Prostate gland (tissue), 2 donors: Measurements from ENCODE around the gene TMEM135. TPM values are rescaled to one million over a fixed set of nuclear protein-coding genes. Genes with fewer than 3 reads are reported as not detected.

ENCODE experiments used
- DNase-seq: peaks from one replicate; pipeline ENCODE4 v3.0.0-alpha.2; 2019; ENCODE audit warnings: low spot score
- H3K27ac ChIP-seq, 2 donors: fragments of 200-600 bp; sonication (generic); 2 replicates each; pipeline ENCODE4 v1.5.1; 2017 to 2019
- H3K27me3 ChIP-seq: fragments of 200-600 bp; sonication (generic); replicated peaks from 2 replicates; pipeline ENCODE4 v1.5.1; 2019; ENCODE audit not compliant: insufficient read depth
- H3K36me3 ChIP-seq, 2 donors: fragments of 200-600 bp; sonication (generic); 1 replicate in 1 of 2; 2 replicates in 1 of 2; pipeline versions ENCODE4 v1.5.1 to v1.8.1; 2017 to 2019
- H3K4me1 ChIP-seq: fragments of 200-600 bp; sonication (generic); replicated peaks from 2 replicates; pipeline ENCODE4 v1.5.1; 2019
- H3K4me3 ChIP-seq, 2 donors: fragments of 200-600 bp; sonication (generic); 2 replicates each; pipeline ENCODE4 v1.5.1; 2017 to 2019
- H3K9me3 ChIP-seq: fragments of 200-600 bp; sonication (generic); 2 replicates; pipeline ENCODE4 v1.5.1; 2017
- POLR2A ChIP-seq: fragments of 450-650 bp; IDR thresholded peaks from one replicate; pipeline ENCODE4 v1.6.1; 2016; ENCODE audit warnings: antibody characterized with exemption, mild to moderate bottlenecking
- POLR2AphosphoS5 ChIP-seq: sonication (generic); formaldehyde crosslinking; IDR thresholded peaks from one replicate; pipeline ENCODE4 v1.6.1; 2017; ENCODE audit warnings: antibody characterized with exemption
- WGBS: methylation state at CpG from one replicate; pipeline ENCODE4 v1.1.5; 2018; 5-methylcytosine and 5-hydroxymethylcytosine counted together
- intact Hi-C: fragments of 100-400 bp; cut with DNase I; formaldehyde crosslinking; loops from one replicate; pipeline ENCODE4 v1.14.2; 2022
- total RNA-seq, 2 donors: library from RNA; depleted of rRNA; stranded (reverse); fragments of >200 nt; gene quantifications; one replicate each; pipeline ENCODE4 v1.1.0, GENCODE V29; 2016
- TF ChIP-seq, protein P1 (sequence below), 4 experiments: fragments of 200-600 bp in 2 of 4; fragments of 450-650 bp in 2 of 4; sonication (generic) in 2 of 4; IDR thresholded peaks; 1 replicate in 3 of 4; 2 replicates in 1 of 4; pipeline ENCODE4 v1.5.1; 2016 to 2019; ENCODE audit warnings: antibody characterized with exemption in 4 of 4, mild to moderate bottlenecking in 2 of 4, moderate library complexity in 2 of 4

TMEM135 gene
- total RNA-seq, 2 donors from 2014 or later = 22.3 to 42.1 TPM

GRCh38 chr11:87046824-87047223, 9.1 kb downstream of the TMEM135 start:
- H3K9me3 ChIP-seq = no peaks in the 10 kb centered on the region
- TF ChIP-seq, protein P1, sequence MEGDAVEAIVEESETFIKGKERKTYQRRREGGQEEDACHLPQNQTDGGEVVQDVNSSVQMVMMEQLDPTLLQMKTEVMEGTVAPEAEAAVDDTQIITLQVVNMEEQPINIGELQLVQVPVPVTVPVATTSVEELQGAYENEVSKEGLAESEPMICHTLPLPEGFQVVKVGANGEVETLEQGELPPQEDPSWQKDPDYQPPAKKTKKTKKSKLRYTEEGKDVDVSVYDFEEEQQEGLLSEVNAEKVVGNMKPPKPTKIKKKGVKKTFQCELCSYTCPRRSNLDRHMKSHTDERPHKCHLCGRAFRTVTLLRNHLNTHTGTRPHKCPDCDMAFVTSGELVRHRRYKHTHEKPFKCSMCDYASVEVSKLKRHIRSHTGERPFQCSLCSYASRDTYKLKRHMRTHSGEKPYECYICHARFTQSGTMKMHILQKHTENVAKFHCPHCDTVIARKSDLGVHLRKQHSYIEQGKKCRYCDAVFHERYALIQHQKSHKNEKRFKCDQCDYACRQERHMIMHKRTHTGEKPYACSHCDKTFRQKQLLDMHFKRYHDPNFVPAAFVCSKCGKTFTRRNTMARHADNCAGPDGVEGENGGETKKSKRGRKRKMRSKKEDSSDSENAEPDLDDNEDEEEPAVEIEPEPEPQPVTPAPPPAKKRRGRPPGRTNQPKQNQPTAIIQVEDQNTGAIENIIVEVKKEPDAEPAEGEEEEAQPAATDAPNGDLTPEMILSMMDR (IDR thresholded peaks at IDR 0.05) = no peak
- TF ChIP-seq POLR2AphosphoS5 (no peak), POLR2A (no peak)
- H3K27me3 ChIP-seq = no peaks in the 10 kb centered on the region
- no peaks in the 10 kb centered on the region for H3K36me3 ChIP-seq
- H3K4me1 ChIP-seq = no peaks in the 10 kb centered on the region
- intact Hi-C loops = no loop called here
- 98% methylated on average over 2 of the region's 2 CpGs for WGBS
- DNase-seq = no peak
- no peak overlapping the region for H3K4me3 ChIP-seq
- H3K27ac ChIP-seq = no peak overlapping the region

- no peaks in the 10 kb centered on the region for H3K27me3 ChIP-seq
- no peak overlapping the region for H3K27ac ChIP-seq
- H3K36me3 ChIP-seq = no peaks in the 10 kb centered on the region
- WGBS = 86% methylated on average over 3 of the region's 3 CpGs
- no peaks in the 10 kb centered on the region for H3K4me1 ChIP-seq
- no peaks in the 10 kb centered on the region for H3K9me3 ChIP-seq
- no peak for TF ChIP-seq POLR2A
- TF ChIP-seq, protein P1 (IDR thresholded peaks at IDR 0.05) = no peak
- no peak for TF ChIP-seq POLR2AphosphoS5
- no peak for DNase-seq
- no peak overlapping the region for H3K4me3 ChIP-seq
- intact Hi-C loops = no loop called here
Measured at GRCh38 chr11:87056091-87056490, 18.4 kb downstream of the TMEM135 start.

GRCh38 chr11:87057749-87058148, 20.0 kb downstream of the TMEM135 start:
- no peak for DNase-seq
- no peak overlapping the region for H3K4me3 ChIP-seq
- no peaks in the 10 kb centered on the region for H3K4me1 ChIP-seq
- TF ChIP-seq, protein P1 (IDR thresholded peaks at IDR 0.05) = no peak
- TF ChIP-seq POLR2A = no peak
- TF ChIP-seq POLR2AphosphoS5 = no peak
- H3K27me3 ChIP-seq = no peaks in the 10 kb centered on the region
- no peaks in the 10 kb centered on the region for H3K9me3 ChIP-seq
- H3K36me3 ChIP-seq = no peaks in the 10 kb centered on the region
- intact Hi-C loops = no loop called here
- H3K27ac ChIP-seq = no peak overlapping the region

- Histone ChIP-seq H3K4me1 (no peaks in the 10 kb centered on the region), H3K36me3 (no peaks in the 10 kb centered on the region), H3K4me3 (no peak overlapping the region), H3K9me3 (no peaks in the 10 kb centered on the region), H3K27ac (no peak overlapping the region), H3K27me3 (no peaks in the 10 kb centered on the region)
- DNase-seq = no peak
- WGBS = 94% methylated on average over 10 of the region's 10 CpGs
- TF ChIP-seq, protein P1 (IDR thresholded peaks at IDR 0.05) = no peak
- TF ChIP-seq POLR2A (no peak), POLR2AphosphoS5 (no peak)
- intact Hi-C loops = no loop called here
Measured at GRCh38 chr11:87059596-87060390, 22.1 kb downstream of the TMEM135 start.

GRCh38 chr11:87061766-87062165, 24.0 kb downstream of the TMEM135 start:
- no peaks in the 10 kb centered on the region for H3K36me3 ChIP-seq
- no peaks in the 10 kb centered on the region for H3K9me3 ChIP-seq
- no peaks in the 10 kb centered on the region for H3K27me3 ChIP-seq
- H3K4me3 ChIP-seq = no peak overlapping the region
- no peak overlapping the region for H3K27ac ChIP-seq
- H3K4me1 ChIP-seq = no peaks in the 10 kb centered on the region
- DNase-seq = no peak
- 95% methylated on average over 6 of the region's 6 CpGs for WGBS
- TF ChIP-seq POLR2AphosphoS5 = no peak
- TF ChIP-seq, protein P1 (IDR thresholded peaks at IDR 0.05) = no peak
- no peak for TF ChIP-seq POLR2A
- intact Hi-C loops = no loop called here
